ENCODE data around the gene TAMALIN.

Gene TAMALIN

GRCh38 chr12:51972422-51972812 is 34.3 kb upstream of the TAMALIN start:
- TF ChIP-seq CTCF (conservative IDR thresholded peaks at IDR 0.05; ENCODE audit: low read depth): no peak
- no peak for DNase-seq (ENCODE audit: low spot score)
- POLR2A ChIA-PET (ENCODE audit: low non-redundant PET): no interaction called here
- peak overlapping the region; percentile 69; the same call in 1 of the 2 replicates for H3K27ac ChIP-seq
- CTCF ChIA-PET: interaction anchor here (0.7 to 1.1 kb wide), 2 partner anchors 10 to 53 kb away, joined by 3 read pairs; no protein-coding TSS in a partner anchor

DNA sequence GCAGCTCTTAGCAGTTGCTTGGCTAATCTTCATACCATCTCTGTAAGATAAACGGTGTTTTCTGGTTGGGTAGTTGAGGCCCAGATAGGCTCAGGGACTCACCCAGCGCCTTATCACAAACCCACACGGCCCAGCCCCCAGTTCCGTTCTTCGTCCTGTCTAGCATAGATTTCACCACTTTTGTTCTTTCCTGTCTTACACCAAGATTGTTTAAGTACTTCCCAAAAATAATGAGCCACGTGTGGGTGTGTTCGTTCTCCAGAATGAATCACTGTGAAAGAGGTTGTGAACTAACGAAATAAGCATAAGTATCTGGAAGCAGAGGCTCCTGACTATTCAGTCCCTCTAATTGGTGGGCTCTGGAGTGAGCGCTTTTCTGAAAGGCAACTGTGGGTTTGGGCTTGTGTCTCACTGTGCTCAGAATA is 33.9 kb upstream of the TAMALIN start:
- H3K27ac ChIP-seq: peak overlapping the region; percentile 69; the same call in 1 of the 2 replicates
- no peak for TF ChIP-seq CTCF (conservative IDR thresholded peaks at IDR 0.05; ENCODE audit: low read depth)
- POLR2A ChIA-PET (ENCODE audit: low non-redundant PET): no interaction called here
- CTCF ChIA-PET: interaction anchor here (0.7 kb wide), 1 partner anchor 150 kb away, joined by 3 read pairs; no protein-coding TSS in a partner anchor
- DNase-seq (ENCODE audit: low spot score): peak; percentile 50

DNA sequence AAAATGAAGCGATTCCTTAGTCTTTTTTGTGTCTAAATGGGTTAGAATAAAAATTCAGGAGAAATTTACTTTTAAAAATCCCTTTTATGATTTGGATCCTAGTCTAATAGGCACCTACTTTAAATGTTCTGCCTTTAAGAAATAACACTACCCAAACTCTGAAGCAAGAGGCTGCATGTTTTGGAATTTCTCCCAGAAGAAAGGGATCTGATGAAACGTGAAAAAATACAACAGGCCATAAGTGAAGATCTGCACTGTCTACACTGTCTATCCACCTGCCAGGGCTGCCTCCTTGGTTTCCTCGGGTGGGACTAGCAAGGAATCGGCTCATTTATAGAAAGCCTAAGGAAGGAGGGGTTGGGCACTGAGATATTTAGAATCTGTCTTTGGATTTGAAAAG is 33.2 kb upstream of the TAMALIN start:
- peak overlapping the region; percentile 47 for H3K27ac ChIP-seq
- no peak for TF ChIP-seq CTCF (conservative IDR thresholded peaks at IDR 0.05; ENCODE audit: low read depth)
- ChIA-PET POLR2A (ENCODE audit: low non-redundant PET) (no interaction called here), CTCF (interaction anchor here (0.7 kb wide), 1 partner anchor 149 kb away, joined by 3 read pairs; no protein-coding TSS in a partner anchor)
- no peak for DNase-seq (ENCODE audit: low spot score)

GRCh38 chr12:51974646-51975045 is 32.1 kb upstream of the TAMALIN start:
- no peak overlapping the region for H3K27ac ChIP-seq
- ChIA-PET CTCF (no interaction called here), POLR2A (ENCODE audit: low non-redundant PET) (no interaction called here)
- TF ChIP-seq CTCF (conservative IDR thresholded peaks at IDR 0.05; ENCODE audit: low read depth): no peak
- no peak for DNase-seq (ENCODE audit: low spot score)

- H3K27ac ChIP-seq: no peak overlapping the region
- POLR2A ChIA-PET (ENCODE audit: low non-redundant PET): no interaction called here
- CTCF ChIA-PET: no interaction called here
- no peak for TF ChIP-seq CTCF (conservative IDR thresholded peaks at IDR 0.05; ENCODE audit: low read depth)
- no peak for DNase-seq (ENCODE audit: low spot score)
Measured at GRCh38 chr12:51975196-51975595, 31.6 kb upstream of the TAMALIN start.

DNA sequence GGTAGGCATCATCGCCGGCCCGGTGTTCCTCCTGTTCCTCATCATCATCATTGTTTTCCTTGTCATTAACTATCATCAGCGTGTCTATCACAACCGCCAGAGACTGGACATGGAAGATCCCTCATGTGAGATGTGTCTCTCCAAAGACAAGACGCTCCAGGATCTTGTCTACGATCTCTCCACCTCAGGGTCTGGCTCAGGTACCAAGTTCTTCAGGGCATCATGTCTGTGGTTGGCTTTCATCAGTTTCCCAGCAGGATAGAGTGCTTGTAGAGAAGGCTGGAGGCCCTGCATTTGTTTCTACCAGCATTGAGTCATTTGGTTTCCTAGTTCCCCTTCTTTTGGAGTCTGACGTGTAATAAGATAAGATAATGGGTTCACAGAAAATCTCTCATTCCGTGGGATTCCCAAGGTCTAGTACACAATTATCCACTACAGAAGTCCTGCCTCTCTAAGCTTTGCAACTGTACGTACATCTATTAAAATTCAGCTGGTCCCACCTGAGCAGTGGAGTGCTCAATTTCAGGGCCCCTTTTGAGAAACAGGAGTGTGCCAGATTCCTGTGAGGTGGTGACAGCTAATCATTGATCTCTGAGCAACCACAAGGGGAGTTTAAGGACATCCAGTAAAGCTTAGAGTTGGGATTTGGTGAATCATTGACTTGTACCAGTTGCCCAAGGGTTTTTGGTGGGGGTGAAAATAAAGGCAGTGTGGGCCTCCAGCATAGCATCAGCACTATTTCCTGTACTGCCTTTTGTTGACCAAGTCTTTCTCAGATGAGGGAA is 30.2 kb upstream of the TAMALIN start:
- CTCF ChIA-PET: interaction anchor here (0.6 kb wide), 1 partner anchor 75 kb away, joined by 3 read pairs; no protein-coding TSS in a partner anchor
- H3K27ac ChIP-seq: no peak overlapping the region
- no peak for DNase-seq (ENCODE audit: low spot score)
- POLR2A ChIA-PET (ENCODE audit: low non-redundant PET): no interaction called here
- TF ChIP-seq CTCF (conservative IDR thresholded peaks at IDR 0.05; ENCODE audit: low read depth): no peak

Measured in RWPE1 (cell line).